ENCODE measurements around the gene CSTPP1. TPM values are rescaled to one million over a fixed set of nuclear protein-coding genes. Genes with fewer than 3 reads are reported as not detected.
A peak's percentile ranks its signal among the peaks of the same experiment; 100 is the strongest.

The CSTPP1 gene
- total RNA-seq, 2 donors from 2014 or later: 35.8 to 63.6 TPM

GRCh38 chr11:46978005-46978491, 41.5 kb downstream of the CSTPP1 start:
- Histone ChIP-seq H3K4me1 (peaks cover under 1% of the 10 kb centered on the region), H3K36me3 (no peaks in the 10 kb centered on the region), H3K27me3 (no peaks in the 10 kb centered on the region), H3K4me3 (no peak overlapping the region), H3K9me3 (no peaks in the 10 kb centered on the region), H3K27ac (no peak overlapping the region), H3K9ac (ENCODE audit: low read depth in 2 of 2, low read length in 2 of 2) (no peak overlapping the region)
- no peak for TF ChIP-seq CTCF (IDR thresholded peaks at IDR 0.05)
- no peak for DNase-seq
- intact Hi-C loops (cut with DNase I): no loop called here

- DNase-seq: no peak
- no peak for TF ChIP-seq CTCF (IDR thresholded peaks at IDR 0.05)
- H3K36me3 ChIP-seq: no peaks in the 10 kb centered on the region
- no peaks in the 10 kb centered on the region for H3K27me3 ChIP-seq
- peaks cover 5% of the 10 kb centered on the region for H3K4me1 ChIP-seq
- no peaks in the 10 kb centered on the region for H3K9me3 ChIP-seq
- no peak overlapping the region for H3K4me3 ChIP-seq
- H3K27ac ChIP-seq: no peak overlapping the region
- H3K9ac ChIP-seq (ENCODE audit: low read depth in 2 of 2, low read length in 2 of 2): no peak overlapping the region
- intact Hi-C loops (cut with DNase I): no loop called here
These were observed 42.8 kb downstream of the CSTPP1 start for GRCh38 chr11:46979358-46979757.

- H3K27me3 ChIP-seq: no peaks in the 10 kb centered on the region
- no peak for DNase-seq
- H3K9me3 ChIP-seq: no peaks in the 10 kb centered on the region
- peaks cover 5% of the 10 kb centered on the region for H3K4me1 ChIP-seq
- H3K27ac ChIP-seq: no peak overlapping the region
- TF ChIP-seq CTCF (IDR thresholded peaks at IDR 0.05): no peak
- no peak overlapping the region for H3K4me3 ChIP-seq
- no peak overlapping the region for H3K9ac ChIP-seq (ENCODE audit: low read depth in 2 of 2, low read length in 2 of 2)
- intact Hi-C loops (cut with DNase I): no loop called here
- no peaks in the 10 kb centered on the region for H3K36me3 ChIP-seq
These were observed 44.9 kb downstream of the CSTPP1 start for GRCh38 chr11:46981436-46981835.

GRCh38 chr11:46982797-46983452, 46.4 kb downstream of the CSTPP1 start:
- Histone ChIP-seq H3K27ac (peak overlapping the region; percentile 51), H3K4me1 (peaks cover 5% of the 10 kb centered on the region)
- intact Hi-C loops (cut with DNase I): no loop called here

GRCh38 chr11:46983598-46983997, 47.0 kb downstream of the CSTPP1 start:
- peak; percentile 68 for DNase-seq
- no peak overlapping the region for H3K9ac ChIP-seq (ENCODE audit: low read depth in 2 of 2, low read length in 2 of 2)
- no peaks in the 10 kb centered on the region for H3K9me3 ChIP-seq
- H3K36me3 ChIP-seq: no peaks in the 10 kb centered on the region
- peak overlapping the region; percentile 51 for H3K27ac ChIP-seq
- intact Hi-C loops (cut with DNase I): no loop called here
- peaks cover 5% of the 10 kb centered on the region for H3K4me1 ChIP-seq
- no peaks in the 10 kb centered on the region for H3K27me3 ChIP-seq
- no peak for TF ChIP-seq CTCF (IDR thresholded peaks at IDR 0.05)
- no peak overlapping the region for H3K4me3 ChIP-seq

More at GRCh38 chr11:46982797-46983452, 46.4 kb downstream of the CSTPP1 start:
- Histone ChIP-seq H3K4me3 (no peak overlapping the region), H3K9ac (ENCODE audit: low read depth in 2 of 2, low read length in 2 of 2) (no peak overlapping the region), H3K36me3 (no peaks in the 10 kb centered on the region), H3K9me3 (no peaks in the 10 kb centered on the region), H3K27me3 (no peaks in the 10 kb centered on the region)
- no peak for TF ChIP-seq CTCF (IDR thresholded peaks at IDR 0.05)
- no peak for DNase-seq
